OCI-LY1 (cell line): Measurements from ENCODE around the gene GMCL2.

ENCODE experiments used
- H2AFZ ChIP-seq: fragments of 200-600 bp; sonication (generic), shearing (Covaris generic); 2 replicates; pipeline ENCODE4 v1.6.0; 2014; ENCODE audit warnings: antibody characterized with exemption, mild to moderate bottlenecking, low read length
- H3F3A ChIP-seq: fragments of 200-600 bp; sonication (generic), shearing (Covaris generic); 2 replicates; pipeline ENCODE4 v1.6.0; 2014; ENCODE audit warnings: mild to moderate bottlenecking, antibody characterized with exemption, low read length, moderate library complexity; ENCODE audit not compliant: insufficient read depth
- H3K27ac ChIP-seq: fragments of 200-600 bp; sonication (generic); 2 replicates; pipeline ENCODE4 v1.5.1; 2014; ENCODE audit warnings: low read length, mixed run types, mild to moderate bottlenecking, low read depth; ENCODE audit not compliant: poor library complexity, severe bottlenecking
- H3K27me3 ChIP-seq: fragments of 200-600 bp; sonication (generic); 2 replicates; pipeline ENCODE4 v1.6.0; 2014; ENCODE audit warnings: antibody characterized with exemption, mild to moderate bottlenecking, low read length, moderate library complexity; ENCODE audit not compliant: insufficient read depth
- H3K36me3 ChIP-seq: fragments of 200-600 bp; sonication (generic); 2 replicates; pipeline ENCODE4 v1.6.1; 2014; ENCODE audit warnings: mild to moderate bottlenecking, antibody characterized with exemption, low read length, moderate library complexity, mixed read lengths; ENCODE audit not compliant: insufficient read depth
- H3K4me1 ChIP-seq: fragments of 200-600 bp; sonication (generic); 2 replicates; pipeline ENCODE4 v1.5.1; 2014; ENCODE audit warnings: mild to moderate bottlenecking, low read length, moderate library complexity; ENCODE audit not compliant: insufficient read depth, severe bottlenecking
- H3K4me2 ChIP-seq: fragments of 200-600 bp; sonication (generic), shearing (Covaris generic); 2 replicates; pipeline ENCODE4 v1.6.1; 2014; ENCODE audit warnings: low read length
- H3K4me3 ChIP-seq: fragments of 200-600 bp; sonication (generic); 2 replicates; pipeline ENCODE4 v1.5.1; 2014; ENCODE audit warnings: low read length, low read depth, mild to moderate bottlenecking, mixed read lengths; ENCODE audit not compliant: poor library complexity, severe bottlenecking
- H3K79me2 ChIP-seq: fragments of 200-600 bp; shearing (Covaris generic); 2 replicates; pipeline ENCODE4 v1.6.1; 2016; ENCODE audit warnings: mixed run types, low read length, mixed read lengths; ENCODE audit not compliant: insufficient read depth
- H3K9ac ChIP-seq: fragments of 200-600 bp; sonication (generic), shearing (Covaris generic); 2 replicates; pipeline ENCODE4 v1.6.1; 2014; ENCODE audit warnings: mild to moderate bottlenecking, low read length, mixed read lengths
- H3K9me2 ChIP-seq: fragments of 200-600 bp; sonication (generic), shearing (Covaris generic); 2 replicates; pipeline ENCODE4 v1.6.1; 2014; ENCODE audit warnings: low read depth, mild to moderate bottlenecking, low read length, mixed read lengths
- H3K9me3 ChIP-seq: fragments of 200-600 bp; shearing (Covaris generic); 2 replicates; pipeline ENCODE4 v1.6.1; 2014; ENCODE audit warnings: low read length, mixed read lengths
- H4K20me1 ChIP-seq: fragments of 200-600 bp; sonication (generic), shearing (Covaris generic); 2 replicates; pipeline ENCODE4 v1.6.0; 2016; ENCODE audit warnings: mild to moderate bottlenecking, low read length; ENCODE audit not compliant: insufficient read depth
- CTCF ChIP-seq: fragments of 200-600 bp; sonication (generic), shearing (Covaris generic); IDR thresholded peaks from 2 replicates; pipeline ENCODE4 v1.5.1; 2017; ENCODE audit warnings: mild to moderate bottlenecking, antibody characterized with exemption, low read length, moderate library complexity, mixed read lengths
- EZH2 ChIP-seq: fragments of 200-600 bp; sonication (generic), shearing (Covaris generic); IDR thresholded peaks from 2 replicates; pipeline ENCODE4 v1.8.0; 2017; ENCODE audit warnings: borderline replicate concordance, mixed run types, mild to moderate bottlenecking, antibody characterized with exemption, low read length, moderate library complexity, mixed read lengths

The GMCL2 gene

DNA sequence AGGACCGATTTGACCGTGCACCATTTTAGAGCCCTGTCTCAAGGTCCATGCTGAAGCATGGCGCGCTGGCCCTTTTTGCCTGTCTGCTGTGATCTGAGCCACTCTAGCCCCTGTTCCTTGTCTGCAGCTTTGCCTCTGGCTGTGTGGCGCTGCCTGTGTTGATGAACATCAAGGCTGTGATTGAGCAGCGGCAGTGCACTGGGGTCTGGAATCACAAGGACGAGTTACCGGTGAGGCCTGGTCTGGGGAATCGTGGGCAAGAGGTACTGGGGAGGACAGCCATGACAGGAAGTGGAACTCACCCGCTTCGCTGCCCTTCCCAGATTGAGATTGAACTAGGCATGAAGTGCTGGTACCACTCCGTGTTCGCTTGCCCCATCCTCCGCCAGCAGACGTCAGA, 39.8 kb downstream of the GMCL2 start:
- Histone ChIP-seq H3K9me2 (no peaks in the 10 kb centered on the region), H3K4me2 (no peak overlapping the region), H3K4me3 (no peak overlapping the region), H3F3A (no peaks in the 10 kb centered on the region), H3K27ac (no peak overlapping the region), H3K9ac (no peak overlapping the region), H3K4me1 (peaks cover 7% of the 10 kb centered on the region), H2AFZ (no peak overlapping the region), H3K27me3 (no peaks in the 10 kb centered on the region), H3K9me3 (no peaks in the 10 kb centered on the region), H3K36me3 (peaks cover 95% of the 10 kb centered on the region), H4K20me1 (no peaks in the 10 kb centered on the region), H3K79me2 (no peaks in the 10 kb centered on the region)
- no peak for TF ChIP-seq EZH2
- no peak for TF ChIP-seq CTCF

- TF ChIP-seq CTCF (peak; percentile 82), EZH2 (no peak)
- peaks cover 94% of the 10 kb centered on the region for H3K36me3 ChIP-seq
- H3K9me2 ChIP-seq, result no peaks in the 10 kb centered on the region
- H3K4me2 ChIP-seq, result no peak overlapping the region
- no peaks in the 10 kb centered on the region for H3F3A ChIP-seq
- H3K9me3 ChIP-seq, result no peaks in the 10 kb centered on the region
- no peak overlapping the region for H3K9ac ChIP-seq
- no peaks in the 10 kb centered on the region for H4K20me1 ChIP-seq
- no peak overlapping the region for H3K27ac ChIP-seq
- H2AFZ ChIP-seq, result no peak overlapping the region
- H3K27me3 ChIP-seq, result no peaks in the 10 kb centered on the region
- H3K79me2 ChIP-seq, result no peaks in the 10 kb centered on the region
- H3K4me3 ChIP-seq, result no peak overlapping the region
- no peaks in the 10 kb centered on the region for H3K4me1 ChIP-seq
Observed at GRCh38 chr5:178145965-178146820, 41.0 kb downstream of the GMCL2 start.

GRCh38 chr5:178143901-178144300, 43.3 kb downstream of the GMCL2 start:
- H3K9me2 ChIP-seq, result no peaks in the 10 kb centered on the region

DNA sequence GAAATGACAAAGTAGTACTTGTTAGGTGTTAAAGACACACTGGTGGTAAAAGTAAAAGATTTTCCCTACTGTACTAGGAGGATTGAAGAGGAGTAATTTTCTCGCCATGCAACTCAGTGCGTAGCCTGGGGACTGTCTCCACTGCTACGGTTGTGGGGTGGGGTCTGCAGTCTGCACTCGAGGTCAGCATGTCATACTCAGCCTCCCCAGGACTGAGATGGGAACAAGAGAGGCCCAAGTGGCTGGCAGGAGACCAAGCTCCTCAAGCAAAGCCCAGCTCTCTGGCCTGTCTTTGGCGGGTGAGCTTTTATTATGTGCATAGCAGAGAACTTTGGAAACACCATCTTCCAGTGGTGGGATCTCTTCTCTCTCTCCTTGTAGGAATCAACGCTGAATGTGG, 43.9 kb downstream of the GMCL2 start:
- Histone ChIP-seq H3K9ac (no peak overlapping the region), H4K20me1 (no peaks in the 10 kb centered on the region), H3K79me2 (no peaks in the 10 kb centered on the region), H2AFZ (no peak overlapping the region), H3K36me3 (peaks cover 87% of the 10 kb centered on the region), H3K27ac (no peak overlapping the region), H3K9me2 (no peaks in the 10 kb centered on the region), H3K27me3 (no peaks in the 10 kb centered on the region), H3F3A (no peaks in the 10 kb centered on the region), H3K4me2 (no peak overlapping the region), H3K9me3 (no peaks in the 10 kb centered on the region), H3K4me1 (no peaks in the 10 kb centered on the region), H3K4me3 (no peak overlapping the region)
- TF ChIP-seq CTCF, result no peak
- no peak for TF ChIP-seq EZH2

More at GRCh38 chr5:178143901-178144300, 43.3 kb downstream of the GMCL2 start:
- Histone ChIP-seq H4K20me1 (no peaks in the 10 kb centered on the region), H2AFZ (no peak overlapping the region), H3K27me3 (no peaks in the 10 kb centered on the region), H3K9me3 (no peaks in the 10 kb centered on the region), H3K4me2 (no peak overlapping the region), H3F3A (no peaks in the 10 kb centered on the region), H3K9ac (no peak overlapping the region), H3K27ac (no peak overlapping the region), H3K4me1 (no peaks in the 10 kb centered on the region), H3K79me2 (no peaks in the 10 kb centered on the region), H3K36me3 (peaks cover 88% of the 10 kb centered on the region), H3K4me3 (no peak overlapping the region)
- no peak for TF ChIP-seq EZH2
